Measurements from ENCODE around the gene ASPG.

The ASPG gene

GRCh38 chr14:104093366-104094055 lies 8.0 kb downstream of the ASPG start:
- DNase-seq (ENCODE audit: low read depth in 3 of 3), result no peak

- no peak for DNase-seq (ENCODE audit: low read depth in 3 of 3)
These were observed 8.7 kb downstream of the ASPG start for GRCh38 chr14:104094056-104094708.

- DNase-seq (ENCODE audit: low read depth in 3 of 3), result peak; percentile 52 to 75 (median 68)
These were observed 9.4 kb downstream of the ASPG start for GRCh38 chr14:104094709-104095425.

- DNase-seq (ENCODE audit: low read depth in 3 of 3), result no peak
These were observed 10.2 kb downstream of the ASPG start for GRCh38 chr14:104095426-104096310.

- no peak for DNase-seq (ENCODE audit: low read depth in 3 of 3)
These were observed 10.8 kb downstream of the ASPG start for GRCh38 chr14:104096318-104096717.

- no peak for DNase-seq (ENCODE audit: low read depth in 3 of 3)
These were observed 11.5 kb downstream of the ASPG start for GRCh38 chr14:104096751-104097700.

GRCh38 chr14:104098272-104099095 lies 13.0 kb downstream of the ASPG start:
- no peak for DNase-seq (ENCODE audit: low read depth in 3 of 3)

- DNase-seq (ENCODE audit: low read depth in 3 of 3), result no peak
These were observed 13.9 kb downstream of the ASPG start for GRCh38 chr14:104099096-104100041.

GRCh38 chr14:104100171-104101085 lies 14.9 kb downstream of the ASPG start:
- DNase-seq (ENCODE audit: low read depth in 3 of 3), result no peak

GRCh38 chr14:104101086-104101621 lies 15.7 kb downstream of the ASPG start:
- DNase-seq (ENCODE audit: low read depth in 3 of 3), result no peak

GRCh38 chr14:104101651-104102281 lies 16.3 kb downstream of the ASPG start:
- DNase-seq (ENCODE audit: low read depth in 3 of 3), result no peak

GRCh38 chr14:104102282-104102914 lies 16.9 kb downstream of the ASPG start:
- no peak for DNase-seq (ENCODE audit: low read depth in 3 of 3)

- no peak for DNase-seq (ENCODE audit: low read depth in 3 of 3)
These were observed 17.6 kb downstream of the ASPG start for GRCh38 chr14:104103061-104103445.

GRCh38 chr14:104103446-104104075 lies 18.1 kb downstream of the ASPG start:
- no peak for DNase-seq (ENCODE audit: low read depth in 3 of 3)

GRCh38 chr14:104104076-104104901 lies 18.8 kb downstream of the ASPG start:
- DNase-seq (ENCODE audit: low read depth in 3 of 3), result no peak

Measured in stimulated activated CD4-positive, alpha-beta T cell treated with anti-CD3 and anti-CD28 coated beads, TNF-alpha, amount 100 ng/mL, for 48 hours (primary cell).